Subcutaneous adipose tissue (tissue), 4 donors: ENCODE measurements around the gene ASPSCR1. TPM values are rescaled to one million over a fixed set of nuclear protein-coding genes. Genes with fewer than 3 reads are reported as not detected.

Source experiments
- total RNA-seq, 4 donors: library from RNA; depleted of rRNA; stranded (reverse); fragments of >200 nt; gene quantifications; one replicate each; pipeline ENCODE4 v1.1.0, GENCODE V29; 2016
- TF ChIP-seq, protein P1 (sequence below): fragments of 450-650 bp; IDR thresholded peaks from one replicate; pipeline ENCODE4 v1.5.1; 2016; ENCODE audit warnings: low read depth, mild to moderate bottlenecking, control low read depth, antibody characterized with exemption, moderate library complexity

ASPSCR1 gene
- total RNA-seq, 4 donors from 2014 or later: 8.2 to 30.1 (median 18.1) TPM

DNA sequence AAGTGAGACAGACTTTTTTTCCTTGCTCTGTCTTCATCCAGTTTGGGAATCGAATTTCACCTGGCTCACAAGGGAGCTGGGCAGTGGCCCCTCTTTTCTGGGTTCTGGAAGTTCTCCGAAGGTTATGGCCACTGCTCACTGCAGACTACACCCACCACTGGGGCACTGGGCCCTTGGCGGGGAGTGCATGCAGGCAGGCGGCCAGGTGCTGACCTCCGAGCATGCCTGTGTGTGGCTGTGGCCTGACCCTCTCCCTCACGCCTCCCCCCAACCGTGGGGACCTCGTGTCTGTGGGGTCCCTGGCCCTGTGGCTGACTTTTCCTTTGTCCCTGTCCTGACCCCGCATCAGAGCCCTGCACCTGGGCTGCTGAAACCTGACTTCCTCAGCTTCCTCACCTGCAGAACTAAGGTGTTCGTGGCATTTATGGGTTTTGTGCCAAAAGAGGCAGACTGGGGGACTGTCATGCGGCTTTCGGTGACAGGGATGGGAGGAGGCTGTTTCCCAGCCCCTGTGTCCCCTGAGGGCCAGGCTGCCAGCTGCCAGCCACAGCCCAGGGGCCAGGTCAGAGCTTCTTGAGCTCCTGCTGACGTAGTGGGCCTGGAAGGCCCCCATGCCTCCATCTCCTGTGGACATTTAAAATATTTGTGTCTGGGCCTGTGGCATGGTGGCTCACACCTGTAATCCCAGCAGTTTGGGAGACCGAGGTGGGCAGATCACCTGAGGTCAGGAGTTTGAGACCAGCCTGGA lies 21.4 kb downstream of the ASPSCR1 start:
- TF ChIP-seq, protein P1, sequence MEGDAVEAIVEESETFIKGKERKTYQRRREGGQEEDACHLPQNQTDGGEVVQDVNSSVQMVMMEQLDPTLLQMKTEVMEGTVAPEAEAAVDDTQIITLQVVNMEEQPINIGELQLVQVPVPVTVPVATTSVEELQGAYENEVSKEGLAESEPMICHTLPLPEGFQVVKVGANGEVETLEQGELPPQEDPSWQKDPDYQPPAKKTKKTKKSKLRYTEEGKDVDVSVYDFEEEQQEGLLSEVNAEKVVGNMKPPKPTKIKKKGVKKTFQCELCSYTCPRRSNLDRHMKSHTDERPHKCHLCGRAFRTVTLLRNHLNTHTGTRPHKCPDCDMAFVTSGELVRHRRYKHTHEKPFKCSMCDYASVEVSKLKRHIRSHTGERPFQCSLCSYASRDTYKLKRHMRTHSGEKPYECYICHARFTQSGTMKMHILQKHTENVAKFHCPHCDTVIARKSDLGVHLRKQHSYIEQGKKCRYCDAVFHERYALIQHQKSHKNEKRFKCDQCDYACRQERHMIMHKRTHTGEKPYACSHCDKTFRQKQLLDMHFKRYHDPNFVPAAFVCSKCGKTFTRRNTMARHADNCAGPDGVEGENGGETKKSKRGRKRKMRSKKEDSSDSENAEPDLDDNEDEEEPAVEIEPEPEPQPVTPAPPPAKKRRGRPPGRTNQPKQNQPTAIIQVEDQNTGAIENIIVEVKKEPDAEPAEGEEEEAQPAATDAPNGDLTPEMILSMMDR: no peak

DNA sequence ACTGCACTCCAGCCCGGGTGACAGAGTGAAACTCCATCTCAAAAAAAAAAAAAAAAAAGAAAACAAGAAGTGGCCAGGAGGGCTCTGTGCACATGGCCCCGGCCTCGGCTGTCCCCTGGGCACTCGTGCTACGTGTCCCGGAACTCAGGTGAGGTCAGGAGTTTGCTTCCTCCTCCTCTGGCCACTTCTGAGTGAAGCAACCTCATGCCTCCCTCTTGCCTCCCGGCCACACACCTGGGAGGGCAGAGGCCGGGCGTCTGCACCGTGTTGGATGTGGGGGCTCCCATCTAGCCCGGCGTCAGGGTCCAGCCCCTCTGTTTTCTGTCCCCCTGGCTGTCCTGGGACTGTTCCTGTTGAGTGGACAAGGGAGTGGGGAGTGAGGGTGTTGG lies 22.2 kb downstream of the ASPSCR1 start:
- TF ChIP-seq, protein P1: no peak

DNA sequence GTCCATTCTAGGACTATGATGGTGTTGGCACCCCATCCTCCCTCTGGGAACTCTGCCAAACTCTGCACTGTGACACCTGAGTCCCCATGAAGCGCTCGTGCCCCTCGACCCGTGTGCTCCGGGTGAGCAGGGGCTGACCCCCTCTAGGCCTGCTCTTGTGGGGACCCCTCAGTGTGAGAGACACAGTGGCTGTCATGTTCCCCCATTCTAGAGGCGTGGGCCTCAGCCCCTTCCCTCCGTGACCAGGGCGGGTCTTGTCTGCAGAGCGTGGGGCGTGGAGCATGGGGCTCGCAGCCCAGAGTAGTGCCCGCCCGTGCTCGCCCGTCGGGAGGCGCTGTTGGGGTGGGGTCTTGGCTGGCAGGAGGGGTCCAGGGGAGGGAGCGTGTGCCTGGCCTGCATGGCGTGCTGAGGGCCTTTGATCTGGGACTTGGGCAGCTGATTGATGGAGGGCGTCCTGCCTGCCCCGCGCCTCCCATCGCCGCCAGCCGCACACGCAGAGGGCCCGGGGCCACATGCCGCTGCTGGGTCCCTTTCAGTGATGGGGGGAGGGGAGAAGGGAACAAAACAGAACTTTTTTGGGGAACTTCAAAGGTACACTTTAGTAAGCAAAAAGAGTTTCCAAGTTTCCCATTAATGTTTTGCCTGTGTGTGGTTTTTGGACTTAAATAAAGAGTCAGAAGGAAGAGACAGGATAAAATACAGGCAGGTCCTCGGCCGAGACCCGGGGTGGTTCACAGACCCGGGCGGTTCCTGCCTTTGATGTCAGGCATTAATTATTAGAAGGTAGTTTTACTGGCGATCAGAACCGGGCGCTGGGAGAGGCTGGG lies 22.8 kb downstream of the ASPSCR1 start:
- TF ChIP-seq, protein P1: no peak

GRCh38 chr17:82000803-82001570 lies 23.6 kb downstream of the ASPSCR1 start:
- TF ChIP-seq, protein P1: no peak

DNA sequence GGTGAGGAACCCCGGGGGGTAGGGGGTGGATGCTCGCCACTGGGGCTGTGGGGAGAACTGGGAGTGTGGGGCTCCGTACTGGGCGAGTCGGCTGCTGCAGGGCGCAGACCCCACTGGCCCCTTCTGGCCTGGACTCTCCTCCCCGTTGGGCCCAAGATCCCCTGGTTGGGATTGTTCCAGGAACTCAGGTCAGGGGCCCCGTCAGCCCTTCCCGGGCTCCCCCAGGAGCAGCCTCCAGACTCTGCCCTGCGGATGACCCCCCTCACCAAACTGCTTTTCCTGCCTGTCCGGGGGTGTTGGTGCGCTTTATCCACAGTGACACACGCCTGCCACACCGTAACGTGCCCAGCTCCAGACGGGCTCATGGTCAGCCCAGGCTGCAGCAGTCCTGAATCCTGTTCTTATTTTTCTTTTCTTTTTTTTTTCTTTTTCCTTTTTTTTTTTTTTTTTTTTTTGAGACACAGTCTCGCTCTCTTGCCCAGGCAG lies 24.2 kb downstream of the ASPSCR1 start:
- TF ChIP-seq, protein P1: no peak

GRCh38 chr17:82003411-82004381 lies 26.3 kb downstream of the ASPSCR1 start:
- TF ChIP-seq, protein P1: no peak
